Left cardiac atrium (tissue), 4 donors: ENCODE data around the gene GPR135. TPM values are rescaled to one million over a fixed set of nuclear protein-coding genes. Genes with fewer than 3 reads are reported as not detected.

ENCODE experiments used
- ATAC-seq, 2 donors: fragments of 200-7000 bp; cut with Tn5 transposase; one replicate each; pipeline ENCODE4 v1.9.1; 2020; ENCODE audit warnings: mild to moderate bottlenecking in 2 of 2, moderate library complexity in 2 of 2
- DNase-seq: peaks from one replicate; pipeline ENCODE4 v3.0.0-alpha.2; 2020
- intact Hi-C, 2 donors: fragments of 100-400 bp; cut with DNase I; formaldehyde crosslinking; loops; one replicate each; pipeline versions ENCODE4 v1.14.1 to v1.15.1; 2022 to 2023
- long read RNA-seq: library from polyadenylated mRNA; unstranded; transcript quantifications from one replicate; pipeline ENCODE4 v2.0.0, GENCODE V29; 2021
- total RNA-seq, 2 donors: library from RNA; stranded (reverse); fragmentation: NEBNext Ultra II Directional; extraction: Animal tissue kit (Norgen Biotek cat#: 25700); gene quantifications; one replicate each; pipeline ENCODE4 v1.2.1, GENCODE V29; 2021
- donor health status: DM: no; HTN: yes; CAD: no.
- donor health status: DM: no; HTN: yes; CAD: no; lungs with severe emphysema.
- donor health status: DM: yes; HTN: yes; CAD: no.
- donor health status: Dilated cardiomyopathy.

Gene GPR135, protein sequence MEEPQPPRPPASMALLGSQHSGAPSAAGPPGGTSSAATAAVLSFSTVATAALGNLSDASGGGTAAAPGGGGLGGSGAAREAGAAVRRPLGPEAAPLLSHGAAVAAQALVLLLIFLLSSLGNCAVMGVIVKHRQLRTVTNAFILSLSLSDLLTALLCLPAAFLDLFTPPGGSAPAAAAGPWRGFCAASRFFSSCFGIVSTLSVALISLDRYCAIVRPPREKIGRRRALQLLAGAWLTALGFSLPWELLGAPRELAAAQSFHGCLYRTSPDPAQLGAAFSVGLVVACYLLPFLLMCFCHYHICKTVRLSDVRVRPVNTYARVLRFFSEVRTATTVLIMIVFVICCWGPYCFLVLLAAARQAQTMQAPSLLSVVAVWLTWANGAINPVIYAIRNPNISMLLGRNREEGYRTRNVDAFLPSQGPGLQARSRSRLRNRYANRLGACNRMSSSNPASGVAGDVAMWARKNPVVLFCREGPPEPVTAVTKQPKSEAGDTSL
- 1 to 10 TPM; 2.7 to 2.8 TPM for total RNA-seq
- long read RNA-seq, full-length matches to known transcripts: 4 of 6 reads
- long read RNA-seq, partial matches to known transcripts: 0 of 6 reads
- long read RNA-seq, other reads (novel, unspliced or antisense): 2 of 6 reads

- DNase-seq (no peak), ATAC-seq (peak; percentile 62 to 65)
- intact Hi-C loops: no loop called here
Measured at GRCh38 chr14:59465316-59466135, at the start of gene GPR135. TSS of gene GPR135 (minus strand) at chr14:59465380. CDS start at chr14:59465226, 154 bp downstream.

DNA sequence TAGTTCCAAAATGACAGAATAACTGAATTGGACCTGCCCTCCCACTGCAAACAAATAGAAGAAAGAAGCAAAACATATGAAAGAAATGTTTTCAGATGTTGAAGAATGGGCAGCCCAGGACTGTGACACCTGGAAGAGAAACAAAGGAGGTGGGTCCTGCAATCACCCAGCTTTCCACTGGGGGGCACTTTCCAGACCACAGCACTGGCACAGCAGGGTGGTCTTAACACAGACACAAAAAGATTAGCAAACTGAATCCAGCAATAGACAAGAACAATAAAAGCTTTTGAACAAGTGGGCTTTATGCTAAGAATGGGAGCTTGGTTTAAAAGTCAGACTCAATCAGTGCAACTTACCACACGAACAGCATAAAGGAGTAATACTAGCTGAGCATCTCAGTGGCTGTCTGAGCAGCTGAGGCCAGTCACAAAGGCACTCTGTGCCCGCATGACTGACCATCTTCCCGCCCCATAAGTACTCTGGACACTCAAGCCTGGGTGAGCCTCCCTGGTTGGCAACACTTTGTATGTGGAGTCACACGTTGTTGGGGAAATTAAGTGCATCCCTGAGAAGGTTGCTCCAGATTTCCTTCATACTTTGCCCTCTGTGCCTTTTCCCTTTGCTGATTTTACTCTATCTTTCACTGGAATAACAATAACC lies 46.9 kb upstream of the GPR135 start:
- intact Hi-C loops: no loop called here
- ATAC-seq (no peak), DNase-seq (no peak)

- ATAC-seq (no peak), DNase-seq (no peak)
- intact Hi-C loops: no loop called here
Measured at GRCh38 chr14:59510966-59511365, 45.8 kb upstream of the GPR135 start.

- ATAC-seq (peak in 1 of 2 donors; percentile 34), DNase-seq (no peak)
- intact Hi-C loops: no loop called here
Measured at GRCh38 chr14:59510001-59510400, 44.8 kb upstream of the GPR135 start.

GRCh38 chr14:59509101-59509500 lies 43.9 kb upstream of the GPR135 start:
- intact Hi-C loops: loop anchor here (10.0 kb wide), 1 partner anchor 676 kb away; no protein-coding TSS in a partner anchor
- no peak for ATAC-seq
- no peak for DNase-seq

- intact Hi-C loops: loop anchor here (10.0 kb wide), 1 partner anchor 677 kb away; no protein-coding TSS in a partner anchor
- ATAC-seq (no peak), DNase-seq (no peak)
Measured at GRCh38 chr14:59507752-59508103, 42.5 kb upstream of the GPR135 start.

DNA sequence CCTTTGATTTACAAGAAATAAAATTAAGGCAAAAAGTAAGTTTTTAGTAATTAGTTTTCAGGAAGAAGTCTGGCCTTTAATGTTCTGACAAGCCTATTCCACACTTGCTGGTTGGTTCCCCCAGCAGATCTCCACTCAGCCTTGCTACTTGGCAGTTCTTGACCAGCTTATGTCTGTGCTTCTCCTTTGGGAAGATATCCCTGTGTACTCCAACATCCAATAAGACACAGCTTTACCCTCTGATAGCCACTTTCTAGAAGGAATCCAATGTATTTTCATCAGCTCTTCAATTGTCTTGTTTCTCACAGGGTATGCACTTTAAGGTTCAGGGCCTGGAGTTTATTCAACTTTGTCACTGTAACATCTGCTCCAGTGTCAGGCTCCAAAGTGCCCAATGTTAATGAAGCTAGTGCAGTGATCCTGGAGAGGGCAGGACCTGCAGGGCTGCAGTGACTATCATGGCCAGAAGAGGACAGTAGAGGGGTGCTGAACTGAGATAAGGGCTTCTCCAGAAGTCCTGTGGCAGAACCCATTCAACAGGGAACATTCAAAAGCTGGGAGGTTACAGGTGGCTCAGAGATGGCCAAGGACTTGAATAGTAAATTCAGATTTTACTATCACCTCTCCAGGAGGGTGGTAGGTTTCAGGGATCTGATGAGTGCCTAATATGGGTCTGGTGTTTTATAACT lies 42.0 kb upstream of the GPR135 start:
- intact Hi-C loops: loop anchor here (10.0 kb wide), 1 partner anchor 678 kb away; no protein-coding TSS in a partner anchor
- ATAC-seq (peak; percentile 61 to 77), DNase-seq (peak; percentile 37)

GRCh38 chr14:59503256-59503655 lies 38.1 kb upstream of the GPR135 start:
- ATAC-seq (no peak), DNase-seq (no peak)
- intact Hi-C loops: loop anchor here (10.0 kb wide), 1 partner anchor 682 kb away; no protein-coding TSS in a partner anchor

GRCh38 chr14:59500732-59501131 lies 35.6 kb upstream of the GPR135 start:
- intact Hi-C loops: loop anchor here (10.0 kb wide), 1 partner anchor 684 kb away; no protein-coding TSS in a partner anchor
- DNase-seq (no peak), ATAC-seq (no peak)

- DNase-seq: no peak
- no peak for ATAC-seq
- intact Hi-C loops: no loop called here
Measured at GRCh38 chr14:59492384-59492783, 27.2 kb upstream of the GPR135 start.

DNA sequence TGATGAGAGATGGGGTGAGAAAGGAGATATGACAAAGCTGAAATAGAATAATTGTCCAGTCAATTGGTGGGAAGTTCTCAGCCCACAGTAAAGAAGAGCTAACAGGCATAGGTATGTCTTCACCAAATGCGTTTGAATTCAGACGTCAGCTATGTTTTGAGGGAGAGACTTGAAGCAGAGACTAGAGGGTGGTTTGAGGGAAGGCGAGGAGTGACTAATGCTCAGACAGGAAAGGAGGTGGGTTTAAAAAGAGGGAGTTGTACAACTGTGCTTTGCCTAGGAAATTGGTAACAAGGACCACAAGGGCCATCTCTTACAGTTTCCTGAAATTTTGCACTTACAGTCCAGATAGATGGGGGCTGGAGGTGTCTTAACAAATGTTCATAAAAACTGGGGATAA lies 25.6 kb upstream of the GPR135 start:
- intact Hi-C loops: no loop called here
- DNase-seq (no peak), ATAC-seq (no peak)

DNA sequence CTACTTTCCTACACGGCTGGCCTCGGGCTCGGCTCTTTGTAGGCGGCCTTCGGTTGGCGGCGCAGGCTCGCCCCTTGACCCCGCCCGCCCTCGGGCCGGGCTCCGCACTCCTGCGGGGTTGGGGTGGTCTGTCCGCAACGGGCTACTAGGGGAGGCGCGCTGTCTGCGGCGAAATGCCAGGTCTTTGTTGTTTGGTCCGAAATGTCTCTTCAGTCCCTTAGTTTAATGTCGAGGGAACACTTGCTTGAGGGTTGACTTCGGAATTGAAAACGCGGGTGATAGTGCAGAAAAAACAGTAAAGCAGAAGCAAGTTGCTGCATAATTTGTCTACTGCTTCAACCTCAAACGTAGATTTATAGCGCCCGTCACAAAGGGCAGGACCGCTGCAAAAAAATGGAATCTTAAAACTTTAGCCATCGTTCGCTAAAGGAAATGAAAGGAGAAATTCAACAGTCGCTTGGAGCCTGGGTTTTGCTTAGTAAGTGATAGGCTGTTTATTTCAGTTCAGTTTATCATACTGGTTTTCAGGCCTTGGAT lies 19.5 kb upstream of the GPR135 start:
- ATAC-seq: peak; percentile 48 to 62
- intact Hi-C loops: no loop called here
- DNase-seq: no peak

- DNase-seq (peak; percentile 99), ATAC-seq (peak; percentile 97)
- intact Hi-C loops: no loop called here
Measured at GRCh38 chr14:59483819-59484638, 18.8 kb upstream of the GPR135 start, which contains the start of the genes JKAMP and L3HYPDH. TSS of gene JKAMP (plus strand) at chr14:59484517. CDS start at chr14:59484590, 73 bp downstream. TSS of gene L3HYPDH (minus strand) at chr14:59484408. CDS start at chr14:59484316, 92 bp downstream.

DNA sequence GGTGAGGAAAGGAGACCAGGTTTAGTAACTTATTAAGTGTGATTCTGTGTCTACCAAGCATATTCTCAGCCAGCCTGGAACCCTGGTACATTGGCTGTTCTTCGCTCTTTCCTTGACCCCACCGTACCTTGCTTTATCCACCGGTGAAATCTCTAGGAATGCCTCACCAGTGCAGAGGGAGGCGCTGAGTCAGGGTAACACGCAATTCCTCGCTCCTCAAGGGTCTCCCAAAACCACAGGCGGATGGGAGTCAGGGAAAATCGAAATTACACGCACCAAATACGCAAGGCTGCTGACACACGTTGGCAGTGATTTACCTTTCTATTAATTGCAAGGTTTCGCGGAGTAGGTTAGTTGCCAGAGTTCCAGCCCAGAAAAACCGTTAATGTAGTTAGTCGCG lies 18.2 kb upstream of the GPR135 start:
- DNase-seq: peak; percentile 23
- peak; percentile 9 to 29 for ATAC-seq
- intact Hi-C loops: no loop called here

- peak in 1 of 2 donors; percentile 52 for ATAC-seq
- intact Hi-C loops: no loop called here
- DNase-seq: peak; percentile 41
Measured at GRCh38 chr14:59482541-59483331, 17.6 kb upstream of the GPR135 start.

- no peak for DNase-seq
- intact Hi-C loops: no loop called here
- ATAC-seq: no peak
Measured at GRCh38 chr14:59481871-59482540, 16.8 kb upstream of the GPR135 start.
